GM20000 (cell line): ENCODE results near the gene KLHL29.

Experiments
- DNase-seq: peaks from one replicate; pipeline ENCODE4 v3.0.0; 2012; ENCODE audit warnings: low spot score
- CTCF ChIP-seq: IDR thresholded peaks from 2 replicates; pipeline ENCODE4 v1.5.1; 2012; ENCODE audit warnings: mild to moderate bottlenecking, control low read depth; ENCODE audit errors: extremely low read depth, missing control alignments

Gene KLHL29

GRCh38 chr2:23756593-23757292 lies 371.8 kb downstream of the KLHL29 start:
- no peak for DNase-seq
- TF ChIP-seq CTCF, result no peak

- no peak for TF ChIP-seq CTCF
- no peak for DNase-seq
Measured at GRCh38 chr2:23757686-23758433, 372.9 kb downstream of the KLHL29 start.
